ENCODE measurements around the gene OR2B3. TPM values are rescaled to one million over a fixed set of nuclear protein-coding genes. Genes with fewer than 3 reads are reported as not detected.

Gene OR2B3
- total and polyA plus RNA-seq, 2 donors (not counting 1 experiment from before 2014, with no cell fraction given) = not detected

- no peaks in the 10 kb centered on the region for H4K20me1 ChIP-seq (ENCODE audit: control insufficient read depth, extremely low read depth, insufficient read depth, low read length)
- no peak overlapping the region for H3K4me3 ChIP-seq (replicated peaks in 1 of 4; ENCODE audit: control extremely low read depth in 1 of 4, insufficient read depth in 1 of 4, low read depth in 3 of 4, low read length in 4 of 4)
- H3K36me3 ChIP-seq (ENCODE audit: control insufficient read depth, insufficient read depth, low read length) = no peaks in the 10 kb centered on the region
- no peak overlapping the region for H2AFZ ChIP-seq (ENCODE audit: low read length)
- no peaks in the 10 kb centered on the region for H3K79me2 ChIP-seq (ENCODE audit: control insufficient read depth, insufficient read depth, low read length)
- no peaks in the 10 kb centered on the region for H3K27me3 ChIP-seq (ENCODE audit: control insufficient read depth, insufficient read depth, low read length)
- H3K9me3 ChIP-seq (ENCODE audit: control insufficient read depth, insufficient read depth, low read depth, low read length) = no peaks in the 10 kb centered on the region
- no peaks in the 10 kb centered on the region for H3K4me1 ChIP-seq (ENCODE audit: control insufficient read depth, extremely low read depth, insufficient read depth, low read length)
- TF ChIP-seq, protein P1, sequence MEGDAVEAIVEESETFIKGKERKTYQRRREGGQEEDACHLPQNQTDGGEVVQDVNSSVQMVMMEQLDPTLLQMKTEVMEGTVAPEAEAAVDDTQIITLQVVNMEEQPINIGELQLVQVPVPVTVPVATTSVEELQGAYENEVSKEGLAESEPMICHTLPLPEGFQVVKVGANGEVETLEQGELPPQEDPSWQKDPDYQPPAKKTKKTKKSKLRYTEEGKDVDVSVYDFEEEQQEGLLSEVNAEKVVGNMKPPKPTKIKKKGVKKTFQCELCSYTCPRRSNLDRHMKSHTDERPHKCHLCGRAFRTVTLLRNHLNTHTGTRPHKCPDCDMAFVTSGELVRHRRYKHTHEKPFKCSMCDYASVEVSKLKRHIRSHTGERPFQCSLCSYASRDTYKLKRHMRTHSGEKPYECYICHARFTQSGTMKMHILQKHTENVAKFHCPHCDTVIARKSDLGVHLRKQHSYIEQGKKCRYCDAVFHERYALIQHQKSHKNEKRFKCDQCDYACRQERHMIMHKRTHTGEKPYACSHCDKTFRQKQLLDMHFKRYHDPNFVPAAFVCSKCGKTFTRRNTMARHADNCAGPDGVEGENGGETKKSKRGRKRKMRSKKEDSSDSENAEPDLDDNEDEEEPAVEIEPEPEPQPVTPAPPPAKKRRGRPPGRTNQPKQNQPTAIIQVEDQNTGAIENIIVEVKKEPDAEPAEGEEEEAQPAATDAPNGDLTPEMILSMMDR (conservative IDR thresholded peaks at IDR 0.05 in 1 of 2, IDR thresholded peaks at IDR 0.05 in 1 of 2; ENCODE audit: low read depth in 1 of 2, low read length in 2 of 2) = no peak
- no peak for TF ChIP-seq EZH2 (IDR thresholded peaks at IDR 0.05; ENCODE audit: low read length, missing control alignments)
- no peak overlapping the region for H3K27ac ChIP-seq (ENCODE audit: insufficient read depth, low read length)
- no peak for DNase-seq (ENCODE audit: low read depth in 2 of 2)
- H3K9ac ChIP-seq (ENCODE audit: insufficient read depth, low read length) = no peak overlapping the region
- H3K4me2 ChIP-seq (ENCODE audit: extremely low read depth, insufficient read depth, low read length) = no peak overlapping the region
Measured at GRCh38 chr6:29079203-29079602, 7.9 kb downstream of the OR2B3 start.

- Histone ChIP-seq H4K20me1 (ENCODE audit: control insufficient read depth, extremely low read depth, insufficient read depth, low read length) (no peaks in the 10 kb centered on the region), H3K4me3 (replicated peaks in 1 of 4; ENCODE audit: control extremely low read depth in 1 of 4, insufficient read depth in 1 of 4, low read depth in 3 of 4, low read length in 4 of 4) (no peak overlapping the region), H3K9me3 (ENCODE audit: control insufficient read depth, insufficient read depth, low read depth, low read length) (no peaks in the 10 kb centered on the region), H3K9ac (ENCODE audit: insufficient read depth, low read length) (no peak overlapping the region), H3K79me2 (ENCODE audit: control insufficient read depth, insufficient read depth, low read length) (no peaks in the 10 kb centered on the region), H3K36me3 (ENCODE audit: control insufficient read depth, insufficient read depth, low read length) (no peaks in the 10 kb centered on the region), H3K4me2 (ENCODE audit: extremely low read depth, insufficient read depth, low read length) (no peak overlapping the region), H3K27me3 (ENCODE audit: control insufficient read depth, insufficient read depth, low read length) (no peaks in the 10 kb centered on the region), H2AFZ (ENCODE audit: low read length) (no peak overlapping the region), H3K27ac (ENCODE audit: insufficient read depth, low read length) (no peak overlapping the region), H3K4me1 (ENCODE audit: control insufficient read depth, extremely low read depth, insufficient read depth, low read length) (no peaks in the 10 kb centered on the region)
- no peak for TF ChIP-seq EZH2 (IDR thresholded peaks at IDR 0.05; ENCODE audit: low read length, missing control alignments)
- TF ChIP-seq, protein P1 (conservative IDR thresholded peaks at IDR 0.05 in 1 of 2, IDR thresholded peaks at IDR 0.05 in 1 of 2; ENCODE audit: low read depth in 1 of 2, low read length in 2 of 2) = peak in 1 of 2 donors; percentile 34
- DNase-seq (ENCODE audit: low read depth in 2 of 2) = peak in 1 of 2 donors; percentile 0
Measured at GRCh38 chr6:29071831-29072723, 15.0 kb downstream of the OR2B3 start.

- no peaks in the 10 kb centered on the region for H3K79me2 ChIP-seq (ENCODE audit: control insufficient read depth, insufficient read depth, low read length)
- H3K9ac ChIP-seq (ENCODE audit: insufficient read depth, low read length) = no peak overlapping the region
- H3K4me2 ChIP-seq (ENCODE audit: extremely low read depth, insufficient read depth, low read length) = no peak overlapping the region
- TF ChIP-seq, protein P1 (conservative IDR thresholded peaks at IDR 0.05 in 1 of 2, IDR thresholded peaks at IDR 0.05 in 1 of 2; ENCODE audit: low read depth in 1 of 2, low read length in 2 of 2) = no peak
- no peak for TF ChIP-seq EZH2 (IDR thresholded peaks at IDR 0.05; ENCODE audit: low read length, missing control alignments)
- no peak overlapping the region for H2AFZ ChIP-seq (ENCODE audit: low read length)
- no peak overlapping the region for H3K4me3 ChIP-seq (replicated peaks in 1 of 4; ENCODE audit: control extremely low read depth in 1 of 4, insufficient read depth in 1 of 4, low read depth in 3 of 4, low read length in 4 of 4)
- H4K20me1 ChIP-seq (ENCODE audit: control insufficient read depth, extremely low read depth, insufficient read depth, low read length) = no peaks in the 10 kb centered on the region
- no peaks in the 10 kb centered on the region for H3K27me3 ChIP-seq (ENCODE audit: control insufficient read depth, insufficient read depth, low read length)
- DNase-seq (ENCODE audit: low read depth in 2 of 2) = no peak
- no peak overlapping the region for H3K27ac ChIP-seq (ENCODE audit: insufficient read depth, low read length)
- no peaks in the 10 kb centered on the region for H3K4me1 ChIP-seq (ENCODE audit: control insufficient read depth, extremely low read depth, insufficient read depth, low read length)
- no peaks in the 10 kb centered on the region for H3K9me3 ChIP-seq (ENCODE audit: control insufficient read depth, insufficient read depth, low read depth, low read length)
- no peaks in the 10 kb centered on the region for H3K36me3 ChIP-seq (ENCODE audit: control insufficient read depth, insufficient read depth, low read length)
Measured at GRCh38 chr6:29051680-29052079, 35.4 kb downstream of the OR2B3 start.

Data from fibroblast of lung (primary cell).